Thoracic aorta (tissue), 2 donors: ENCODE measurements around the gene MCM9. TPM values are rescaled to one million over a fixed set of nuclear protein-coding genes. Genes with fewer than 3 reads are reported as not detected.

Experiments used
- ATAC-seq: fragments of 150-250 bp; one replicate; pipeline ENCODE4 v1.8.0; 2017; ENCODE audit warnings: low read depth; ENCODE audit not compliant: insufficient number of reproducible peaks, low FRiP score
- DNase-seq: peaks from one replicate; pipeline ENCODE4 v3.0.0-alpha.2; 2020; ENCODE audit warnings: low spot score
- H3K27ac ChIP-seq, 2 donors: fragments of 200-600 bp; sonication (generic); 1 replicate in 1 of 2; 2 replicates in 1 of 2; pipeline ENCODE4 v1.5.1; 2016; ENCODE audit warnings: mild to moderate bottlenecking in 2 of 2, moderate library complexity in 2 of 2
- H3K27me3 ChIP-seq: fragments of 200-600 bp; sonication (generic); replicated peaks from 2 replicates; pipeline ENCODE4 v1.6.0; 2016; ENCODE audit warnings: mild to moderate bottlenecking; ENCODE audit not compliant: insufficient read depth
- H3K36me3 ChIP-seq: fragments of 200-600 bp; sonication (generic); one replicate; pipeline ENCODE4 v1.5.1; 2016
- H3K4me1 ChIP-seq, 2 donors: fragments of 200-600 bp; sonication (generic); 1 replicate in 1 of 2; 2 replicates in 1 of 2; pipeline versions ENCODE4 v1.5.1 to v1.6.0; 2016; ENCODE audit warnings: low read depth in 2 of 2, mild to moderate bottlenecking in 1 of 2; ENCODE audit not compliant: control insufficient read depth in 1 of 2
- H3K4me3 ChIP-seq: fragments of 200-600 bp; sonication (generic); 2 replicates; pipeline ENCODE4 v1.5.1; 2016; ENCODE audit warnings: mild to moderate bottlenecking
- H3K9me3 ChIP-seq: fragments of 200-600 bp; sonication (generic); 2 replicates; pipeline ENCODE4 v1.5.1; 2016
- total RNA-seq, 2 donors: library from RNA; depleted of rRNA; stranded (reverse); fragments of >200 nt; gene quantifications; one replicate each; pipeline versions ENCODE4 v1.1.0 to v1.2.3, GENCODE V29; 2016
- TF ChIP-seq, protein P1 (sequence below): fragments of 200-600 bp; sonication (generic); IDR thresholded peaks from one replicate; pipeline ENCODE4 v1.5.1; 2019; ENCODE audit warnings: antibody characterized with exemption

Gene MCM9
- total RNA-seq, 2 donors from 2014 or later = 14.1 to 22.2 TPM

DNA sequence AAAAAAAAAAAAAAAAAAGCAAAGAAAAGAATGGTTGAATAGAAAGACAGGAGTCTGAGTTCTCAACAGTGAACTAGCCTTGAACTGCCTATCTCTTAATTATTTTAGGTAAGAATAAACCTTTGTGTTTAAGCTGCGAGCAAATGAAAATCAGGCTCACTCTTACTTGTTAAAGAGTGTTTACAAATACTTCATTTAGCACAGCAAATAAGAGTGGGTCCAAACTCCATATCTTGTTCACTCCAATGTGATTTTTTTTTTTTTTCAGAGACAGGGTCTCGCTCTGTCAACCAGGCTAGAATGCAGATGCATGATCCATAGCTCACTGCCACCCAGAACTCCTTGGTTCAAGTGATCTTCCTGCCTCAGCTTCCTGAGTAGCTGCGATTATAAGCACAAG, 11.9 kb downstream of the MCM9 start:
- no peak overlapping the region for H3K27ac ChIP-seq
- DNase-seq (no peak), ATAC-seq (no peak)
- no peaks in the 10 kb centered on the region for H3K4me1 ChIP-seq
- H3K36me3 ChIP-seq = peaks cover 23% of the 10 kb centered on the region
- no peak overlapping the region for H3K4me3 ChIP-seq
- TF ChIP-seq, protein P1, sequence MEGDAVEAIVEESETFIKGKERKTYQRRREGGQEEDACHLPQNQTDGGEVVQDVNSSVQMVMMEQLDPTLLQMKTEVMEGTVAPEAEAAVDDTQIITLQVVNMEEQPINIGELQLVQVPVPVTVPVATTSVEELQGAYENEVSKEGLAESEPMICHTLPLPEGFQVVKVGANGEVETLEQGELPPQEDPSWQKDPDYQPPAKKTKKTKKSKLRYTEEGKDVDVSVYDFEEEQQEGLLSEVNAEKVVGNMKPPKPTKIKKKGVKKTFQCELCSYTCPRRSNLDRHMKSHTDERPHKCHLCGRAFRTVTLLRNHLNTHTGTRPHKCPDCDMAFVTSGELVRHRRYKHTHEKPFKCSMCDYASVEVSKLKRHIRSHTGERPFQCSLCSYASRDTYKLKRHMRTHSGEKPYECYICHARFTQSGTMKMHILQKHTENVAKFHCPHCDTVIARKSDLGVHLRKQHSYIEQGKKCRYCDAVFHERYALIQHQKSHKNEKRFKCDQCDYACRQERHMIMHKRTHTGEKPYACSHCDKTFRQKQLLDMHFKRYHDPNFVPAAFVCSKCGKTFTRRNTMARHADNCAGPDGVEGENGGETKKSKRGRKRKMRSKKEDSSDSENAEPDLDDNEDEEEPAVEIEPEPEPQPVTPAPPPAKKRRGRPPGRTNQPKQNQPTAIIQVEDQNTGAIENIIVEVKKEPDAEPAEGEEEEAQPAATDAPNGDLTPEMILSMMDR = no peak
- no peaks in the 10 kb centered on the region for H3K9me3 ChIP-seq
- no peaks in the 10 kb centered on the region for H3K27me3 ChIP-seq

DNA sequence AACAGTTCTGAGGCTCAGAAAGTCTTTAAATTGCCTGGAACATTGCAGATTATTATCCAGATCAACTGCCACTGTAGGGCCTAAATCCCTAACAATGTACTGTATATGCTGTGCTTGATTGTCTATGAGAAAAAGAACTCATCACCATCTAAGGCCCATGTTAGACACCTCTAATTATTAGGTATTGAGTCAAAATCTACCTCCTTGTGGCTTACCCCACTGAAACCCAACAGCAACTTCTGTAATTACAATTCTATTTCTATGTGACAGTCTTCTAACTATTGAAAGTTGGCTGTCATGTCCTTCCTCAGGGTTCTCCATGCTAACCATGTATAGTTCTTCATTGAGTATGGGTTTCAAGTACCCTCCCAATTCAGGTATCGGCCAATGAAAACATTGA, 13.9 kb downstream of the MCM9 start:
- Histone ChIP-seq H3K36me3 (peaks cover 23% of the 10 kb centered on the region), H3K4me1 (no peaks in the 10 kb centered on the region)

DNA sequence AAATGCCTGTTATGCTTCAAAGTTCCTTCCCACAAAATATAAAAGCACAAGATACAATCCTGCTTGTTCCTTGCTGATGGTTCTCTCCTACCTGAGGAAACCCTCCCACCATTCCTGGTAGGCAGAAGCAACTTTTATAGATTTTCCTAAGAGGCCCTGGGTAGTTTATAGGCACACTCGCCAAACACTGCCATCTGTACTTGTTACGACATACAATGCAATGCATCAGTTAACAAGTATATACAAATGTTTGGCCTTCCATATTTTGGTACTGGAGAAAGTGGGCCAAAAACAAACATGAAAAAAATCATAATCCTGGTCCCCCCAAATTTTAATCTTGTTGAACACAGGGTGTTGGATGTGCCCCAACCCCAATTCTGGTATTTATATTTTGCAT, 16.6 kb downstream of the MCM9 start:
- TF ChIP-seq, protein P1 = no peak
- DNase-seq (no peak), ATAC-seq (no peak)
- Histone ChIP-seq H3K27ac (no peak overlapping the region), H3K36me3 (peaks cover 32% of the 10 kb centered on the region), H3K4me3 (no peak overlapping the region), H3K4me1 (no peaks in the 10 kb centered on the region), H3K9me3 (no peaks in the 10 kb centered on the region), H3K27me3 (no peaks in the 10 kb centered on the region)

More for the DNA sequence above, 13.9 kb downstream of the MCM9 start:
- H3K4me3 ChIP-seq = no peak overlapping the region
- H3K27me3 ChIP-seq = no peaks in the 10 kb centered on the region
- DNase-seq (no peak), ATAC-seq (no peak)
- TF ChIP-seq, protein P1 = no peak
- H3K9me3 ChIP-seq = no peaks in the 10 kb centered on the region
- no peak overlapping the region for H3K27ac ChIP-seq

DNA sequence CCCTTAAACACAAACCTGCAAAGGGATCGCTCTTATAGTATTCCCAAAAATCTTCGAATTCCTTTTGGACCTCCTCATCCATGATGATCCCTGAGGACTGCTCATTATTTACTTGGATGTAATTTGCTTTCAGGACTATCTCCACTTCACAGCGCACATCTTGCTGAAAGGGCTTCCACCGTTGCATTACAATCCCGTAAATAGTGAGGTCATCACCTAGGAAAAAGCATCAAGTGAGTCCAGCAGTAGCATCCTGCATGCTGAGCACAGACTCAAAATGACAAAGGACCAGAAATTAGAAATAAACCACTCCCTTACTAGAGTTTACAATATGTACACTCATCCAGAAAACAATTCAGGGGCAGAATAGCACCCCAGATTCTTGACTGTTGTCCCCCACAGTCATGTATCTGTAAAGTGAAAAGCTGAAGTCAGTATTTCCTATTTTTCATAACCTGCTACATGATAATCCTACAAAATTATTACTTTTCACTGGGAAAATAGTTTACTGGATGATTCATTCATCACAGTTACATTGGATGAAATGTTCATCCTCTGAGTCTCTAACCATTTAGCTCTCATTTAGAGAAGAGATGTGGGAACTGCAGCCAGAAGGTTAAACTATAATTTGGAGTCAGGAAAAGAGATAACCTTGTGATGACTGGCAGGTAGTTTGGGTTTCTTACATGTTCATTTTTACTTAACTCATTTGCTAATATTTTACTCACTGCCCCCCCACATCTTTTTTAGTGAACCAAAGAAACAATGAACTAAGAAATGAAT, 17.2 kb downstream of the MCM9 start:
- DNase-seq (no peak), ATAC-seq (no peak)
- H3K27ac ChIP-seq = no peak overlapping the region
- no peaks in the 10 kb centered on the region for H3K9me3 ChIP-seq
- no peaks in the 10 kb centered on the region for H3K4me1 ChIP-seq
- H3K36me3 ChIP-seq = peaks cover 32% of the 10 kb centered on the region
- TF ChIP-seq, protein P1 = no peak
- no peaks in the 10 kb centered on the region for H3K27me3 ChIP-seq
- no peak overlapping the region for H3K4me3 ChIP-seq

DNA sequence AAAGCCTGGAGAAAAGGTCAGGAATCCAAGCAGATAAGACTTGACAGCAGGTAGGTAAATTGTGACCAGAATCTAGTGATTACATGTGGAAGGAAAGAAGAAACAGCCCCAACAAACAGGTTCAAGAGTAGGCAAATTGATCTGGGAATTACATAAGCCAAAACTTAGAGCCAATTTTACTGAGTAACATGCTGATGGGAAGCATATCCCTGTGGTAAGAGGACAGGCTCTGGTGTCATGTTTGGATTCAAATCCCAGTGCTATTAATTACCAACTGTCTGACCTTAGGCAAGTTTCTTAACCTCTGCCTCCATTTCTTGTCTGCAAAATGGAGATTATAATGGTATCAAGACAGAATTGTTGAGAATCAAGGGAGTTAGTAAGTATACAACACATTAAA, 20.4 kb downstream of the MCM9 start:
- Histone ChIP-seq H3K27ac (no peak overlapping the region), H3K9me3 (no peaks in the 10 kb centered on the region), H3K4me3 (no peak overlapping the region), H3K36me3 (peaks cover 22% of the 10 kb centered on the region), H3K4me1 (no peaks in the 10 kb centered on the region), H3K27me3 (no peaks in the 10 kb centered on the region)
- DNase-seq (no peak), ATAC-seq (no peak)
- TF ChIP-seq, protein P1 = no peak
